ENCODE results near the gene TOP2A.
A peak's percentile ranks its signal among the peaks of the same experiment; 100 is the strongest.

TOP2A gene

DNA sequence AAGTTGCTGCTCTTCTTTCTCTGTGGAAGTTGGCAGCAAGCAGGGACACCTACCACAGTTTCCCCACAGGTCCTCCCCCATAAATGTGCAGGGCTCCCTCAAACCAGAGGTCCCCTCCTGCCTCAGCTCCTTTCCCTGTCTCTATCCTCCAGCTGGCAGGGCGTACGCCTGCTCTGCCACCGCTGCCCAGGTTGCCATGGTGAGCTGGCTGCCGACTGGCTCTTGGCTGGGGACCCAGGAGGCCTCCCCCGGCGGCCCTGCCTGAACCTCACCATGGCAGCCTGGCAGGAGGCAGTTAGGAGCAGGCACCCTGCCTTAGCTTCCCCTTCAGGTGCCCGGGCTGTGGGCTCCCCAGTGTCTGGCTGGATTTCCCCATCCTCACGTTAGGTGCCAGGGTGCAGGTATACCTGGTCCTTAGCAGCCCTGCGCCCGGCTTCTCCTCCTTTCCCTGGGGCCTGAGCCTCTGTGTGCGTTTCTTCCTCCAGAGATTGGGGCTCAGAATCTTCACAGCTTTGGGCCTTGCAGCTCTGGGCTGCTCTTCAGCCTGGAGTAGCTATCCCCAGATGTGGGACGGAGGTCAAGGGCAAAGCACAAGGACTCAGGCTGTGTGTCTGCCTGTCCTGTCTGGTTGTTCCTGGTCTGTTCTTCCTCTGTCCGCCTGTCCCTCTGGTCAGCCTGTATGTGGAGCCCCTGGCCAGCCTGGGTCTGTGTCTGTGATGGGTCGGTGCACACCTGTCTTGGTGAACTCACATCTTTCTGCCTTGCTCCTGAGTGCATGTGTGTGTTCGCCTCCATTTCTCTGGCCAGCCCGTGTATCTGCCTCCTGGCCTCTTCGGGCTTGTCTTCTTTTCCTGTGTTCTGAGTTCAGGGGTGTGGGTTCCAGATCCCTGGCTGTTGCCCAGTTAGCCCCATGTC is 68.9 kb downstream of the TOP2A start:
- no peak for DNase-seq (ENCODE audit: low spot score)
- peaks cover 20% of the 10 kb centered on the region for H3K4me1 Mint-ChIP-seq (ENCODE audit: low read depth)
- H3K36me3 Mint-ChIP-seq (ENCODE audit: low read depth): peaks cover 34% of the 10 kb centered on the region
- peak overlapping the region; percentile 33 for H3K27ac Mint-ChIP-seq
- no peak overlapping the region for H3K4me3 Mint-ChIP-seq
- no peaks in the 10 kb centered on the region for H3K9me3 Mint-ChIP-seq
- no peaks in the 10 kb centered on the region for H3K27me3 Mint-ChIP-seq (ENCODE audit: low read depth)

- Mint-ChIP-seq H3K9me3 (no peaks in the 10 kb centered on the region), H3K36me3 (ENCODE audit: low read depth) (peaks cover 35% of the 10 kb centered on the region), H3K27ac (no peak overlapping the region), H3K4me3 (no peak overlapping the region), H3K27me3 (ENCODE audit: low read depth) (no peaks in the 10 kb centered on the region), H3K4me1 (ENCODE audit: low read depth) (peaks cover 21% of the 10 kb centered on the region)
- DNase-seq (ENCODE audit: low spot score): no peak
These were observed 69.6 kb downstream of the TOP2A start for GRCh38 chr17:40348136-40348504.

DNA sequence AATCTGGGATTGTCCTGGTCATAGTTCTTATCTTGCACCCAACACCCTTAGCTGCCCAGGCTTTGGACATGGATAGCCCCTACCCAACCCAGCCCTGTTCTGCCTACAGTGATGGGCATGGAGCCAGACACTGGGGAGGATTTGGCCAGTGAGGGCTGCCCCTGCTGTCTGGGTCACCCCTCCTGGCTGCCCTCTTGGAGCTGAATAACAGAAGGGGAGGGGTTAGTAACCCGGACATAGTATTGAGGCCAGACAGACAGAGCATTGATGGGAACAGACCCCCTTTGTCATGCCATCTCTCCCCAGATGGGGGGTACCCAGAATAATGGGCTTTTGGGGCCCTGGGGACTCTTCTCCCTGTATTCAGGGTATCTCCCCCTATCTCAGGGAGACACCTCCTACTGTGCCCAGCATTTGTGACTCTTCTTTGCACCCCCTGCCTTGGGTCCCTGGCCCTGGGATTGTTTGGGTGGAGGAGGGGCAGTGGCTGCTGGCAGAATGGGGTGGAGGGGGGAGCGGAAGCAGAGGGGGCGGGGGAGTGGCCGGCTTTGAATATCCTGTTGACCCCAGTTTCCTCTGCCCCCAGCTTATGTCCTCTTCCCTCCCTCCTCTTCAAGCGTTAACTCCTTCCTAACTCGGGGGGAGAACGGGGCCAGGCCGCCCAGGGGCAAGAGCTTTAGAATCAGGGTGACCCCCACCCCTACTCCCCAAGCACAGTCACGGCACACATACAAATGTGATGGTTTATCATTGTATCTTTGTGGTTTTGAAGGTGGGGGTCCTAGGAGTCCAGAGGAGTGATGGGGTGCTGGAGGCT is 70.2 kb downstream of the TOP2A start:
- no peaks in the 10 kb centered on the region for H3K9me3 Mint-ChIP-seq
- H3K27ac Mint-ChIP-seq: peak overlapping the region; percentile 58
- DNase-seq (ENCODE audit: low spot score): no peak
- H3K4me3 Mint-ChIP-seq: no peak overlapping the region
- H3K4me1 Mint-ChIP-seq (ENCODE audit: low read depth): peaks cover 24% of the 10 kb centered on the region
- no peaks in the 10 kb centered on the region for H3K27me3 Mint-ChIP-seq (ENCODE audit: low read depth)
- peaks cover 34% of the 10 kb centered on the region for H3K36me3 Mint-ChIP-seq (ENCODE audit: low read depth)

GRCh38 chr17:40346765-40347158 is 70.9 kb downstream of the TOP2A start:
- peaks cover 23% of the 10 kb centered on the region for H3K4me1 Mint-ChIP-seq (ENCODE audit: low read depth)
- no peak for DNase-seq (ENCODE audit: low spot score)
- no peak overlapping the region for H3K4me3 Mint-ChIP-seq
- H3K36me3 Mint-ChIP-seq (ENCODE audit: low read depth): peaks cover 29% of the 10 kb centered on the region
- H3K27ac Mint-ChIP-seq: peak overlapping the region; percentile 58
- no peaks in the 10 kb centered on the region for H3K27me3 Mint-ChIP-seq (ENCODE audit: low read depth)
- H3K9me3 Mint-ChIP-seq: no peaks in the 10 kb centered on the region

DNA sequence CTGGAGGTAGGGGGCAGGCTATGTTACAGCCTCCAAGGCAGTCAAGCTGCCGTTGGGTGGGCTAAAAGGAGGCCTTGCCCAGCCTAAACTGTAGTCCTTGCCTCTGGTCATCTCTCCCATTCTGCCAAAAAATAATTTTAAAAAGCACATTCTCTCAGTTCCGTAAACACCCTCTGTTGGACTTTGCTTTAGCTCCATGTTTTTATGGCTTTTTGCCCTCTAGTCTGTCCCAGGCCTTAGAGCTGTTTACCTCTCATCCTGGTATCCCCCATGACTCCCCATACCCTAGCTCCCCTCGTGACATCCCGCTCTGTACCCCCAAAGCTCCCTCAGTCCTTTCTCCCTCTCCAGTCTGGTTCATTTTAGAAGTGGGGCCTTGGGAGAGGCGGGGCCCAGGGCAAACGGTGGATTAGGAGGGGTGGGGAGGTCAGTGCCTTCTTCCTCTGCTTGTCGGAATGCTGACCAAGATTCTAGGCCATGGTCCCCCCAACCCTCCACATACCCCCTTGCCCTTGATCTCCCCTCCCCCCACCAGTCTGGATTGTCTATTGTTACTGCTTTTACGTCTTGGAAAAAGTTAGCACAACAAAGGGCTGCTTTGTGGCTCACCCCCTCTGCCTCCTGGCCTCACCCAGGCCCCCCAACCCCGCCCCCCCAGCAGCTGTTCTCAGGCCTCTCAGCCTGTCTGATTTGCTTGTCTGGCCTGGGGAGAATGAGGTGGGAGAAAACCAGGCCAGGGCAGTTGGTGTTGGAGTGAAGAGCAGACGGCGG is 71.5 kb downstream of the TOP2A start:
- Mint-ChIP-seq H3K4me1 (ENCODE audit: low read depth) (peaks cover 23% of the 10 kb centered on the region), H3K36me3 (ENCODE audit: low read depth) (peaks cover 28% of the 10 kb centered on the region), H3K4me3 (no peak overlapping the region), H3K27me3 (ENCODE audit: low read depth) (no peaks in the 10 kb centered on the region), H3K27ac (peak overlapping the region; percentile 64), H3K9me3 (no peaks in the 10 kb centered on the region)
- DNase-seq (ENCODE audit: low spot score): no peak

- Mint-ChIP-seq H3K27ac (no peak overlapping the region), H3K4me1 (ENCODE audit: low read depth) (peaks cover 30% of the 10 kb centered on the region), H3K4me3 (peak overlapping the region; percentile 4), H3K9me3 (no peaks in the 10 kb centered on the region), H3K36me3 (ENCODE audit: low read depth) (peaks cover 35% of the 10 kb centered on the region), H3K27me3 (ENCODE audit: low read depth) (no peaks in the 10 kb centered on the region)
- DNase-seq (ENCODE audit: low spot score): no peak
These were observed 72.3 kb downstream of the TOP2A start for GRCh38 chr17:40345161-40345993.

GRCh38 chr17:40344421-40345160 is 73.1 kb downstream of the TOP2A start:
- Mint-ChIP-seq H3K27ac (no peak overlapping the region), H3K4me3 (peak overlapping the region; percentile 4), H3K27me3 (ENCODE audit: low read depth) (no peaks in the 10 kb centered on the region), H3K9me3 (no peaks in the 10 kb centered on the region), H3K36me3 (ENCODE audit: low read depth) (peaks cover 38% of the 10 kb centered on the region), H3K4me1 (ENCODE audit: low read depth) (peaks cover 37% of the 10 kb centered on the region)
- DNase-seq (ENCODE audit: low spot score): no peak

DNA sequence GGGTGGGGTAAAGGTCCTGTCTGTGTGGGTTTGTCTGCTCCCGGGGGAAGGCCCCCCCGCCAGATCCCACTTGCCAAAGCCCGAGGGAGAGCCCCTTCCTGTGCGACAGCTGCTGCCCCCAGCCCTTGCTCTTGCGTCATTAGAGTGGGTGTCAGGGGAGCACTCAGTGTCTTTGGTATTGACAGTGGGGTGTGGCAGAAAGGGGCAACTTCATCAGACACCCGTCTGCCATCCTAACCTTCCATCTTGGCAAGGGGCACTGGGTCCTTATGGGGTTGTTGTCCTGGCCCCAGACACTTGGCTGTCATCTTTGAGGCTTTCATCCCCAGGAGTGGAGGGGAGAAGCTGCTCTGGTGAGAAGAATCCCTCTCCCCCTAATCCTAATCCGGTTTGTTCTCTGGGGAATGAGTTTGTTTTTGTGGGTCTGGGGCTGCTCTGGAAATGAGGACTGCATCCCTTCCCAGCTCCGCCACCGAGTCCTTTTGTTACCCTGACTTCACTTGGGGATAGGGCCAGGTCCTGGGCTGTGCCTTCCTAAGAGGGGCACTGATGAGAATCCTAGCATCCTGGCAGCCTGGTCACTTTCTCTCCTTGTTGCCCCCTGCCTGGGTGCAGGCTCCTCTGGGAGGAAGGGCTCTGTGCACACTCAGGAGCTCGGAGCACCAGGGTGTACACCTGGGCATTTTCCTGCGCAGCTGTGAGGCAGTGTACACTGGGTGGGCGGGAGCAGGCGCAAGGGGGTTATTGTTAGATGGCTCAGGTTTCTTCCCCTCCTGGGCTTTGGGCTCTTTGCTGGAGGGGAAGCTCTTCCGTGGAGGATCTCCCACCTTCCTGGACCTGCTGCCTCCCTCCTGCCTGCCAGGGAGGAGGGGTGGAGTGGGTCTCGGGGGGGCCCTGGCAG is 74.2 kb downstream of the TOP2A start:
- no peaks in the 10 kb centered on the region for H3K27me3 Mint-ChIP-seq (ENCODE audit: low read depth)
- no peaks in the 10 kb centered on the region for H3K9me3 Mint-ChIP-seq
- H3K36me3 Mint-ChIP-seq (ENCODE audit: low read depth): peaks cover 38% of the 10 kb centered on the region
- H3K27ac Mint-ChIP-seq: peak overlapping the region; percentile 57
- H3K4me3 Mint-ChIP-seq: peak overlapping the region; percentile 57
- DNase-seq (ENCODE audit: low spot score): no peak
- peaks cover 40% of the 10 kb centered on the region for H3K4me1 Mint-ChIP-seq (ENCODE audit: low read depth)

GRCh38 chr17:40342504-40343218 is 75.0 kb downstream of the TOP2A start:
- peaks cover 44% of the 10 kb centered on the region for H3K36me3 Mint-ChIP-seq (ENCODE audit: low read depth)
- DNase-seq (ENCODE audit: low spot score): no peak
- H3K27ac Mint-ChIP-seq: peak overlapping the region; percentile 57
- no peaks in the 10 kb centered on the region for H3K9me3 Mint-ChIP-seq
- H3K27me3 Mint-ChIP-seq (ENCODE audit: low read depth): no peaks in the 10 kb centered on the region
- peaks cover 46% of the 10 kb centered on the region for H3K4me1 Mint-ChIP-seq (ENCODE audit: low read depth)
- H3K4me3 Mint-ChIP-seq: peak overlapping the region; percentile 57

- Mint-ChIP-seq H3K9me3 (no peaks in the 10 kb centered on the region), H3K27me3 (ENCODE audit: low read depth) (no peaks in the 10 kb centered on the region), H3K4me3 (peak overlapping the region; percentile 52), H3K4me1 (ENCODE audit: low read depth) (peaks cover 51% of the 10 kb centered on the region), H3K36me3 (ENCODE audit: low read depth) (peaks cover 49% of the 10 kb centered on the region), H3K27ac (peak overlapping the region; percentile 73)
- no peak for DNase-seq (ENCODE audit: low spot score)
These were observed 75.7 kb downstream of the TOP2A start for GRCh38 chr17:40341808-40342503.

Measured in T-helper 2 cell treated with Interferon-gamma antibody and Interleukin-4, amounts not matched to agents 5 μg/mL and 100 μg/mL, for 36 hours (primary cell).